GM21515 (cell line): Measurements from ENCODE around the gene MET.
"Not testable (repeated sequence)": the region's sequence is repeated elsewhere in the genome, so short reads cannot be mapped to it uniquely, and the experiment has no call there.

Experiments used
- ATAC-seq: cut with Tn5 transposase; IDR thresholded peaks from one replicate; pipeline ENCODE4 v1.9.1; 2021; ENCODE audit not compliant: unreplicated experiment

Gene MET

DNA sequence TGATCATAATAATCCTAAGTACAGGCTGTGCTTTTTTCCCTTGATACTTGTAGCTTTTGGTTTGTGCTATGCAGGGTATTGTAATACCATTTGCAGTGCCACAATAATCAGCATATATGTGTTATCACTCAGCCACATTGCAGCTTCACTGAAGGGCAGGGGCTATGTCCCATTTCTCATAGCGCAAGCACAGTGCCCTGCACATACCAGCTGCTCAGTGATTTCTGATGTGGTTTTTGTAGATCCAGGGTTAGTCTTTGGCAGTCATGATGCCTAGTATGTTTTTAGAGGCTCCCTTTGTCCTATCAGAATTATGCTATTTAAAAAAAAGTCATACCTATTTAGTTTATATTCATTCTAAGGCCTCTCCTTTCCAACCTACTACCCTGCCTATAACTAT lies 25.8 kb downstream of the MET start:
- ATAC-seq, result no peak

DNA sequence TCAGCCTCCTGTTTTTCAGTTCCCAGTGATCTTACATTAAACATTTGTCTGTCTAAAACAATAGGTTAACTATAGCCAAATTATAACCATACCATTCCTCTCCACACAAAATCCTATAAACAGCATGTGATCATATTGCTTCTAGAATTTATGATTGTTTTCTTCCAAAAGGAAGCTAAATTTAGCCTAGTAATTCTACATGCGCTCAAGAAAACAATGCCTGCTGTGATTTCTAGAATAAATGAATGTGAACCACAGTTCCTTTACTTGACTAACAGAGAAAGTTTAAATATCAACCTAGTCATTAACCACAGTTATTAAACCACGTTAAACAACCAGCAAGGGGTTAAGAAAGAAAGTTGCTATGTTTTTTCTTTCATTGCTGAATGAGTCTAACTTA lies 26.4 kb downstream of the MET start:
- ATAC-seq, result no peak

DNA sequence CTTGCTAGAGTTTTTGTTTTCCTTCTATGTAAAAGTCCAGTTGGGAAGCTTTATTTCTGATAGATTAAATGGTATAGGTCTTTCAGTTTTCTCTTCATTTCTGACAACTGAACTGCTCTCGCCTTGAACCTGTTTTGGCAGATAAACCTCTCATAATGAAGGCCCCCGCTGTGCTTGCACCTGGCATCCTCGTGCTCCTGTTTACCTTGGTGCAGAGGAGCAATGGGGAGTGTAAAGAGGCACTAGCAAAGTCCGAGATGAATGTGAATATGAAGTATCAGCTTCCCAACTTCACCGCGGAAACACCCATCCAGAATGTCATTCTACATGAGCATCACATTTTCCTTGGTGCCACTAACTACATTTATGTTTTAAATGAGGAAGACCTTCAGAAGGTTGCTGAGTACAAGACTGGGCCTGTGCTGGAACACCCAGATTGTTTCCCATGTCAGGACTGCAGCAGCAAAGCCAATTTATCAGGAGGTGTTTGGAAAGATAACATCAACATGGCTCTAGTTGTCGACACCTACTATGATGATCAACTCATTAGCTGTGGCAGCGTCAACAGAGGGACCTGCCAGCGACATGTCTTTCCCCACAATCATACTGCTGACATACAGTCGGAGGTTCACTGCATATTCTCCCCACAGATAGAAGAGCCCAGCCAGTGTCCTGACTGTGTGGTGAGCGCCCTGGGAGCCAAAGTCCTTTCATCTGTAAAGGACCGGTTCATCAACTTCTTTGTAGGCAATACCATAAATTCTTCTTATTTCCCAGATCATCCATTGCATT lies 27.1 kb downstream of the MET start:
- no peak for ATAC-seq

DNA sequence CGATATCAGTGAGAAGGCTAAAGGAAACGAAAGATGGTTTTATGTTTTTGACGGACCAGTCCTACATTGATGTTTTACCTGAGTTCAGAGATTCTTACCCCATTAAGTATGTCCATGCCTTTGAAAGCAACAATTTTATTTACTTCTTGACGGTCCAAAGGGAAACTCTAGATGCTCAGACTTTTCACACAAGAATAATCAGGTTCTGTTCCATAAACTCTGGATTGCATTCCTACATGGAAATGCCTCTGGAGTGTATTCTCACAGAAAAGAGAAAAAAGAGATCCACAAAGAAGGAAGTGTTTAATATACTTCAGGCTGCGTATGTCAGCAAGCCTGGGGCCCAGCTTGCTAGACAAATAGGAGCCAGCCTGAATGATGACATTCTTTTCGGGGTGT lies 27.7 kb downstream of the MET start:
- ATAC-seq, result no peak

DNA sequence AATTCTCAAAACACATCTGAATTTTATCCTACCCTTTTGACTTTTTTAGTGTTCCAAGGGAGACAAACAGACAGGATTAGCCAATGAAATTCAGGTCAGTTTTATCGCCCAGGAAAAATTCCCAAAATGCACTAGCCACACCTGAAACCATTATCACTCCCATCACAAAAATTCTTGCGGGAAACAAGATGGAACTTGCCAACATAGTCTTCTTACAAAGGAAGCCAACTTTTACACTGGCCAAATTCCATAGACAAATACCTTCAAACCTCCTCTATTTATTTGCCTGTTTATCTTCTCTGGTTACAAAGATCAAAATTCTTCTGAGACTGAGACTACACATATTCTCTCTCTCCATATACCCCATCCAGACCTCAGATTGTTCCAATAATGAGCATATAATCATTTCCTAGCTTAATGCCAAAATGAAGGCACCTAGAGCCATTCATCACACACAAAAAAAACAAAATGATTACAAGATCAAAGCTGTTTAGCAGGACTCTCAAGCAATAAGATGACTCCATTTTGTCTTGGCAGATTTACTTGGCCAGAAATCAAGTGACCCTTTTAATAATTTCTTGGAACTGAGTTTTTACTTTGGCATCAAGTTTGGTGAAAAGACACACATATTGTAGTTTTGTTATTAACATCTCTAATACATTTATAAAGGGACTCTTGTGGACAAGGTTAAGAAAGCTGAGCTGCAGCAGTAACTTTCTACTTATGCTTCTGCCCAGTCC lies 30.2 kb downstream of the MET start:
- no peak for ATAC-seq

DNA sequence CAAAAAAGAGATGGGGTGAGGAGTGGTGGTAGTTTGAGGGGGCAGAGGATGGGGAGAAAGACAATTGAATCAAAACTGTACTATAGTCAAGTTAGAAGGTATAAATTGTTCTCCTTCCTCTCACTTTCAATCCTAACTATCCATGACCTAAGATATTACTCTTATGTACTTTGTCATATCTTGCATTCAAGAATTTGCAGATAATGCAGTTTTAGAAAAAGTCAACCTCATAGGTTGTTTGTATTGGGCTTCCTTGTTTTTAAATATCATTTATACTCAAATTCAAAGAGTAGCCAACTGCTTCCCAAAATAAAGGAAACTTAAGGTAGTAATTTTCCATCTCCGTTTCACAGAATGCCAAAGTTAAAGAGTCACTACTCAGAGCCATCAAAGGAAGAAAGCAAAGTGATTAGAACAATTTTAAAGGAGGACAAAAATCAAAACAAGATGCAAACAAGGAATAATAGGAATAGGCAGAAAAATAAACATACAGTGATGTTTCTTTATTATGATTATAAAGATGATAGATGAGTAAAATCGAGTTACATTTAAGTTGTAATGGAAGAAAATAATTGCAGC lies 32.7 kb downstream of the MET start:
- ATAC-seq, result no peak

DNA sequence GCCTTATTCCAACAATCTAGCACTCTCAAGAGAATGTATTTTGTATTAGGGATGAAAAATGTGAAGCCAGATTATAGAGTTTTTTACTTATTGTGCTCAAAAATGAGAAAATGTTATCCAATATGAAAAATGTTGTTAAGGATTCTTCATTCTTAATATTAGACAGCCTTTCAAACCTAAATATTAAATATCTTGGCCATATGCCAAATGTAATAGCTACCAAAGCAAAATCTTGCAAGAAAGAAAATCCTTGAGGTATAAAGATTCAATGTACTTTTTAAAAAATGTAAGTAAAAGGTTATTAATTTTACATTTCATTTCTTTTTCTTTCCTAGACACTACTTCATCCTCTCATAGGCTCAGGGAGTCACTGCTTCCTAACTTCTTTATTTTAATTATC lies 33.4 kb downstream of the MET start:
- no peak for ATAC-seq

DNA sequence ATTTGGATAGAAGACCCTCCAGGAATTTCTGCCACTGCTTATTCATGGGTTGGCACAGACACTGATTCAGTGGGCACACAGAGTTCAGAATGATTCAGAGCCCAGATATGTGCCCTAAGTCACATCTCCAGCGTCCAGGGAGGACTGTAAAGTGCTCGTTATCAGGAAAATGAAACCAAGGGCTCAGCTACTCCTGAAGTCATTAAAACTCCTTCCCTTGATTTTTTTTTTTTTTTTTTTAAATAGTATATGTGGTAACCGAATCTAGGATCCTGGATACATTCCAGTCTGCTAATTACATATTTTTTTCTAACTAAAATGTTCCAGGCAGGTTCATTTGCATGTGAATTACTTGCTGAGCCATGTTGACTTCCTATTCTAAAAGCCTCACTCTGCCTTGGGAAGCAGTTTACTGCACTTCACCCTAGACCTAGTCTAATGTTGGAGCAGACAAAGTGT lies 34.7 kb downstream of the MET start:
- no peak for ATAC-seq

DNA sequence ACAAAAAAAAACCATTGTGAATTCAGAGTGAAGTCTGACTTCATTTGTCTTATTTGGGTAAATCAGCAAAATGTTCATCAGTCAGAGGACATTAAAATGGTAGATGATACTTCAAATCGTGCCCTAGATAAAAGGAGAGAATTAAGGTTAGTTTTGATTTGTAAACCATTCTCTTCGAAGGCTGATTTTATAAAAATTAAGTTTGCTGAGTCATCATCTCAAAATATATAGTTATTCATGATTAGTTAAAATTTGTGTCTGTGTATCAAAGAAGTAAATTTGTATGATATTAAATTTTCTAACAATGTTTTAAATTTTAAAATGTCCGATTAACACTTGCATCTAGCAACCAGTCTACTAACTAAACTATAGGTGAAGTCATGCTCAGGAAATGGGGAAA lies 35.3 kb downstream of the MET start:
- ATAC-seq, result no peak

DNA sequence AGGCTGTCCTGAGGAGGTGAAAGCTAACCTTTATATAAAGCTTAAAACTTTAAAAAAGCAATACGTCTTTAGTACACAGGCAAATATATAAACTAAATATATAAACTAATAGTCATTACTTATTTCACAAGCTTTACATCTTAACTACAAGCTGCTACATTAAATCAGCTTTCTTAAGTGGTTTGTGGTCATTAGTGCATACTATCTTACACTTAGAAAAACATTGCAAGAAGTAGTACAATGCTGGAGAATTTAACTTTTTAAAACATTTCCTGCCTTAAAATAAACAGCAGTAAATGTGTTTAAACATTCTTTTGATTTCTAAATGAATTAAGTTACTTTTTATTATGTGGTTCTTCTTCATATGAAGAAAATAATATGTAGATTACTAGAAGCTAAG lies 36.3 kb downstream of the MET start:
- no peak for ATAC-seq

DNA sequence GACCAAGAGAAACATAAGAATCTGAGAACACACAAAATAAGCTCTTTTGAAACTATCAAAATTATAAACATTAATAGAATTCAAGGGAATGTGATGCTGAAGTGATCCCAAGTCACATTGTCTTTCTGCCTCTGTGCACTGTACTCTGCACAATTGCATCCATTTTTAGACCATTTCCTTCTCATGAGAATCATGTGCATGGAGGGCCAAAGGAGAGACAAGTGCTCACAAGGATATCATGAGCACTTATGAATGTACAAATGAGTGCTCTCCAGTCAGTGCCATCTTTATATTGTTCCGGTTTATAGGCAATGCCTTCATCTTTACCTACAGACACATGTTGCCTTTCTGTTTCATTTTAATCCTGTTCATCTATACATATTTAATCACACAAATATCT lies 36.9 kb downstream of the MET start:
- no peak for ATAC-seq

DNA sequence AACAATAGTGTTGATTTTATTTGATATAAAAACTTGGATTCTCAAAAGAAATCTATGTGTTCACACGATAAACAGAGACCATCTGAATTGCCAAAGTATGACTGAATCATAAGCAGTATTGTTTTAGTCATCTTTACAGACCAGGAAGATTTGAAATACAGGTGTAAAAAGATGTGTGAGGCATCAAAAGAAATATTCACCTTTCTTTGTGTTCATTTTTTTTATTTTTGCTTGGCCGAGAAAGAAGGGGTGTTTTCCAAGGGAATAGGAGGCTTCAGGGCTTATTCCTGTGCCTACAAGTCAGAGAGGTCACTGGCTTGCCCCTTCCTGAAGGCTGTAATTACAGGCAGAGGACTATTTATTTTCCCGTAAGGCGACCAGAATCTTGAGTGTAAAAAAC lies 37.3 kb downstream of the MET start:
- ATAC-seq, result no peak

DNA sequence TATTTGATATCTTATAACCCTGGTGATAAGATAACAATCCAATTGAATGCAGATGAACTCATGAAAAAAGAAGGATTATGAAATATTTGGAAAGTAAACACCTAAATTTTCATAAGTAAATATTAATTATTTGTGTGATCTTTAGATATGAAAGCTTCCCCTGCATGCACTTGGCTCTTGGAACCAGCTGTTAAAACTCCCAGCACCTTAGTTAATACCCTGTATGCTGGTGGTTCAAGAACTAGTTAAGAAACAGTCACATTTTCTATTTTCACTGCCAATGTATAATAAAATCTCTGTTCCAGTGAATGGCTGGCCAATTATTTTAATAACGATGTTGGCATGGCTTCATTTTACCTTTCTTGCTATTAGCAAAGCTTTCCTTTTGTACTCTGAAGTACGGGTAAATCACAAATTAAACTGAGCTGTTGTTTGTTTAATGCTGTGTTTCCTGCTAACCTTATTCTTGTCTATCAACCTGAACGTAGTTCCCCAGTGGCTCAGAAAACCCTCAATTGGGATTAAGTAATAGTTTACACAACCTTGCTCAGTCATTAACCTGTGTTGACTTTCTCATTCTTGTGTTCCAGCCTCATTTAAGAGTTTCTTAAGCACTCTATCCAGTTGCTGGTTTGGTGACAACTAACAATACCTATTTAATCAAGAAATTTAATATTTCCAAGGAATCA lies 38.9 kb downstream of the MET start:
- ATAC-seq, result no peak

DNA sequence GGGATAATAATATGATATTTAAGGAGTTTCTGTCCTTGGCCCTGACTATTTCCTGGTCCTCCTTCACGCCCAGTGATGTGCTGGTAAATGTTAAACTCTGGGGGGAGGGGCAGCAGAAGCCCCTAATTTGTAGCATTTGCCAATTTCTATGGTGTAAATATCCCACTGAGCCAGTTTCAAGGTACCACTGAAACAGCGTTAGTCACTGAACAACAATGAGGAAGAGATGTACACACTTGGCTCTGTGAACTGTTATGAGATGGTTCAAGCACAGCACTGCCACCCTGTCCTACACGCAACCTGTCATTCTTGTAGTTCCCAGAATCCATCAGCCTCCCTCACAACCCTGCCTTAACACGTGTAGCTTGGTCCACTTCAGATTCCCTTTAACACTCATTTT lies 39.8 kb downstream of the MET start:
- ATAC-seq, result no peak

DNA sequence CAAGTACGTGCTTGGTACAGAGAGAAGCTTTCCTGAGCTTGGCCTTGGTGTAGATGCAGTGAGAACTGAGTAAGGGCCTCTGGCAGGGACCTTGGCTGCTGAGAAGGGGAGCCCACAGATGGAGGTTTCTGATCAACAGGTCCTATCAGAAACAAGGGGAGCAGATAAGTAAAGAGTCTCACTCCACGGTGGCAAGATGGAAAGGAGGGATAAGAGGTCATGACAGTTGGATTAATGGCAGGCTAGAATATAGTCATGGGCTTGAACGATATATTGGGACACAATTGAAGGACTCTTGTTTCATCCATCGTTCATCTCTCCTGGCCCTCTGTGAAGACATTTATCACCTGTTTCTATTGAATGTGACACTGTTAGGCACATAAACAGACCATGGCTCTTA lies 41.5 kb downstream of the MET start:
- ATAC-seq, result no peak

DNA sequence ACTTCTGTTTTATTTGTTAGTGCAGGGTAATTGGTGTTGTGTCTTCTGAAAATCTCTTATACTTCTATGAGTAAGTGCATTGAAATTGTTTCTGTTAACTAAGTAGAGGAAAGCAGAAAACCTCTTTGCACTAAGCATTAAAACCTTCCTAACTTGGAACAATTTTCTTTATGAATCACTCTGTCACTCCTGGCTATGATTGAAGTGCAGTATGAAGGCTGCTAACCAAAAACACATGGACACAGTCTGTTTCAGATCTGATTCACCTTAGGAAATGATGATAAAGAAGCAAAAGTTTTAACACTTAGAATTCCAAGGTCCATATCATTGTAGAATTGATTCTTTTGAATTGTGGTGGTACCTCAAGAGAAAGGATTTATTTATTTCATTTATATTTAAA lies 41.9 kb downstream of the MET start:
- ATAC-seq, result no peak

DNA sequence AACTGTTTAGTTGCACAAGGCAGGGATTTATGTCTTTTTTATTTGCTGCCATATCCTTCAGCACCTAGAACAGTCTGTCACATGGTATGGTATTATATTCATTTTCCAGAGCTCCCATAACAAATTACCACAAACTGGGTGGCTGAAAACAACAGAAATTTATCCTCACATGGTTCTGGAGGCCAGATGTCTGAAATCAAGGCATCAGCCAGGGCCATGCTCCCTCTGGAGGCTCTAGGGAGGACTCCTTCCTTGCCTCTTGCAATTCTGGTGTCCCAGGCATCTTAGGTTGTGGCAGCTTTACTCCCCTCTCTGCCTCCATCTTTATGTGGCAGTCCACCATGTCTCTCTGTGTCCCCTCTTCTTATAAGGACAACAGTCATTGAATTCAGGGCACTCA lies 43.1 kb downstream of the MET start:
- no peak for ATAC-seq

DNA sequence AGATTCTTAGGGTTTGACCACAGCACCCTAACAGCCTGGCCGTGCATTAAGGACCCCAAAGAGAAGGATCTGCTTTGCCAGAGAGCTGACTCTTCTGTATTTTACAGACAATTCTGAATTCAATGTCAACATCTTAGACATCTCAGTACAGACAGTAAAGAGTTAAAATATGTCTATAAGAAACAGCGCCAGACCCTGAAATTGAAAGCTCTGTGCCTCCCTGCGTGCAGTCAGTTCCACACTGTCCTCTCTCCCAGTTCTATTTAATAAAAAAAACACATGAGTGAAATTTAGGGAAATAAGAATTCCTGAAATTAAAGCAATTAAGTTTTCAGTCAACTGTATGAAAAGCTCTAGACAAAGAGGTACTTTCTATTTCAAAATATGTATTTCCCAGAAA lies 45.1 kb downstream of the MET start:
- no peak for ATAC-seq

DNA sequence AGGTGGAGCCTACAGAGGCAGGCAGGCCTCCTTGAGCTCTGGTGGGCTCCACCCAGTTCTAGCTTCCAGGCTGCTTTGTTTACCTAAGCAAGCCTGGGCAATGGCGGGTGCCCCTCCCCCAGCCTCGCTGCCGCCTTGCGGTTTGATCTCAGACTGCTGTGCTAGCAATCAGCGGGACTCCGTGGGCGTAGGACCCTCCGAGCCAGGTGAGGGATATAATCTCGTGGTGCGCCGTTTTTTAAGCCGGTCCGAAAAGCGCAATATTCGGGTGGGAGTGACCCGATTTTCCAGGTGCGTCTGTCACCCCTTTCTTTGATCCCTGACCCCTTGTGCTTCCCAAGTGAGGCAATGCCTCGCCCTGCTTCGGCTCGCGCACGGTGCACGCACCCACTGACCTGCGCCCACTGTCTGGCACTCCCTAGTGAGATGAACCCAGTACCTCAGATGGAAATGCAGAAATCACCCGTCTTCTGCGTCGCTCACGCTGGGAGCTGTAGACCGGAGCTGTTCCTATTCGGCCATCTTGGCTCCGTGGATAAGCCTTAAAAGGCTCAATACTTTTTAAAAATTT lies 52.0 kb downstream of the MET start:
- not testable (repeated sequence) for ATAC-seq

DNA sequence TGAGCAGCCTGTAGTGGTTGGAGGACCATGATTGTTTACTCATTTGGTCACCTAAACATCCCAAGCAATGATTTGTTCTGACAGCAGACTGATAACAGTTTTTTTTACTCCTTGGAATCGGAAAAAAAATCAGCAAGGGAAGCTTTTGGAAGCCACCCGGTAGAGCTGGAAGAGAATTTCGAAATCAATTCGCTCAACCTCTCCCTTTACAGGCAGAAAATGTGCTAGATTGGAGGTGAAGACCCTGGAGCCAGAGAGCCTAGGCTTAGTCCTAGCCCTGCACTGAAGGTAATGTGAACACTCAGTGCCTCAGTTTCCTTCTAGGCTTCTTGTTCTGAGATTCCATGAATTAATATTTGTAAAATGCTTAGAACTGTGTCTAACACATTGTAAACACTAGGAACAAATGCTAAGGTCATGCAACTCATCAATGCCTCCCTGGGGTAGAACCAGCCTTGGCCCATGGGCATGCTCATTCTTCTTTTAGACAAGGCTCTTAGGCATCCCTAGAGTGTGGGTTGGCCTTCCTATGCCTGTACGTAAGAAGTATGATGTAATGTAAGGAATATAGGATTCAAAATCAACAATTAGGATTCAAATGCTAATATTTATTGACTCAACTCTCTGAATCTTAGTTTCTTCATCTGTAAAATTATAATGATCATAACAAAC lies 52.7 kb downstream of the MET start:
- no peak for ATAC-seq

DNA sequence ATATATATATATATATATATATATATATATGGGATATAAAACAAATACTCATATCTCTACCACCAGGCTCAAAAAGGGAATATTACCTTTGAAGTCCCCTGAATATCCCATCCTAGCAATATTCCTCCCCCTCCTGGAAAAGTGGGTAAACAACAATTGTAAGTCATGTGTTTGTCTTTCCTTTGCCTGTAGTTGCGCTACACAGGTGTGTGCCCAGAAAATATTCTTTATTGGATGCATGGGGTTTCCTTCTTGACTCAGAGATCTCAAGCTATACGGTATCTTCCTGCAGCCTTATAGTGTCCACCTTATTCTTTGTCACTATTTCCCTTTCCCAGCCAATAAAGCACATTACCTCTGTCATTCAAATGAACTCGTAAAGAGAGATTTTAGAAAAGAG lies 54.2 kb downstream of the MET start:
- no peak for ATAC-seq
